HepG2 (cell line): ENCODE data around the gene FRAS1. TPM values are rescaled to one million over a fixed set of nuclear protein-coding genes. Genes with fewer than 3 reads are reported as not detected.

Experiments used
- KAT2B ChIP-seq: fragments of 150-350 bp; IDR thresholded peaks from 2 replicates; pipeline ENCODE4 v1.6.1; 2014; ENCODE audit warnings: low read depth, low read length, borderline replicate concordance
- MBD4 ChIP-seq: IDR thresholded peaks from 2 replicates; pipeline ENCODE4 v1.6.1; 2012; ENCODE audit warnings: low read length, inconsistent platforms, borderline replicate concordance
- MBNL3 ChIP-seq: fragments of 250-450 bp; sonication (Bioruptor Pico); conservative IDR thresholded peaks from 2 replicates; pipeline ENCODE4 v1.8.0; 2022; ENCODE audit warnings: mild to moderate bottlenecking, inconsistent platforms
- SIN3A ChIP-seq: IDR thresholded peaks from 2 replicates; pipeline ENCODE4 v1.6.1; 2011; ENCODE audit warnings: low read depth, mild to moderate bottlenecking, control low read depth, low read length, borderline replicate concordance
- ZNF136 ChIP-seq: sonication (generic); formaldehyde crosslinking; IDR thresholded peaks from 2 replicates; pipeline ENCODE4 v1.8.1; 2022; ENCODE audit warnings: low read depth, mild to moderate bottlenecking, moderate library complexity, missing genetic modification reagents
- ZNF180 ChIP-seq: sonication (generic); formaldehyde crosslinking; IDR thresholded peaks from 2 replicates; pipeline ENCODE4 v1.4.0; 2020; ENCODE audit warnings: low read depth, missing genetic modification reagents, borderline replicate concordance
- ZNF652 ChIP-seq: IDR thresholded peaks from 2 replicates; pipeline ENCODE4 v1.6.1; 2016; ENCODE audit warnings: low read depth, borderline replicate concordance
- ZSCAN9 ChIP-seq: IDR thresholded peaks from 2 replicates; pipeline ENCODE4 v1.6.1; 2016; ENCODE audit warnings: borderline replicate concordance
- polyA plus RNA-seq, 8 experiments: library from polyadenylated mRNA; depleted of rRNA in 3 of 8; stranded (reverse) in 7 of 8; unstranded in 1 of 8; fragments of >200 nt; fragmentation: Illumina TruSeq in 4 of 8; extraction: Trizol in 4 of 8; gene quantifications; 2 replicates each; pipeline versions ENCODE4 v1.2.1 to v1.2.3, GENCODE V29; 2011 to 2016; ENCODE audit warnings: low read depth in 4 of 8, missing spikeins in 1 of 8, mixed read lengths in 1 of 8; ENCODE audit not compliant: insufficient read depth in 1 of 8
- total RNA-seq, 5 experiments: library from RNA; depleted of rRNA; stranded (reverse); fragments of >200 nt; fragmentation: Illumina TruSeq; extraction: Trizol; gene quantifications; 2 replicates each; pipeline ENCODE4 v1.2.3, GENCODE V29; 2016; ENCODE audit warnings: low read depth in 1 of 5
- TF ChIP-seq, protein P1 (sequence below): sonication (generic); formaldehyde crosslinking; IDR thresholded peaks from 2 replicates; pipeline ENCODE4 v1.5.1; 2020; ENCODE audit warnings: mild to moderate bottlenecking, missing genetic modification reagents, moderate library complexity
- TF ChIP-seq, protein P2 (sequence below): sonication (generic); formaldehyde crosslinking; IDR thresholded peaks from 2 replicates; pipeline ENCODE4 v1.4.0; 2020; ENCODE audit warnings: missing genetic modification reagents, borderline replicate concordance
- TF ChIP-seq, protein P3 (sequence below): sonication (generic); formaldehyde crosslinking; conservative IDR thresholded peaks from 2 replicates; pipeline ENCODE4 v1.8.1; 2023; ENCODE audit warnings: missing genetic modification reagents
- TF ChIP-seq, protein P4 (sequence below): sonication (generic); formaldehyde crosslinking; IDR thresholded peaks from 2 replicates; pipeline ENCODE4 v1.5.1; 2020; ENCODE audit warnings: missing genetic modification reagents, mild to moderate bottlenecking, borderline replicate concordance
- TF ChIP-seq, protein P5 (sequence below): IDR thresholded peaks from 2 replicates; pipeline ENCODE4 v1.6.1; 2016; ENCODE audit warnings: missing biosample characterization, missing genetic modification reagents, low read depth
- TF ChIP-seq, protein P6 (sequence below): sonication (generic); formaldehyde crosslinking; IDR thresholded peaks from 2 replicates; pipeline ENCODE4 v1.4.0; 2020; ENCODE audit warnings: mild to moderate bottlenecking, missing genetic modification reagents, borderline replicate concordance

Gene FRAS1
- total and polyA plus RNA-seq, 2 of the 13 experiments (the other 11 are each of a cell fraction or from before 2014, with no cell fraction given), result 22.5 to 31.6 TPM

DNA sequence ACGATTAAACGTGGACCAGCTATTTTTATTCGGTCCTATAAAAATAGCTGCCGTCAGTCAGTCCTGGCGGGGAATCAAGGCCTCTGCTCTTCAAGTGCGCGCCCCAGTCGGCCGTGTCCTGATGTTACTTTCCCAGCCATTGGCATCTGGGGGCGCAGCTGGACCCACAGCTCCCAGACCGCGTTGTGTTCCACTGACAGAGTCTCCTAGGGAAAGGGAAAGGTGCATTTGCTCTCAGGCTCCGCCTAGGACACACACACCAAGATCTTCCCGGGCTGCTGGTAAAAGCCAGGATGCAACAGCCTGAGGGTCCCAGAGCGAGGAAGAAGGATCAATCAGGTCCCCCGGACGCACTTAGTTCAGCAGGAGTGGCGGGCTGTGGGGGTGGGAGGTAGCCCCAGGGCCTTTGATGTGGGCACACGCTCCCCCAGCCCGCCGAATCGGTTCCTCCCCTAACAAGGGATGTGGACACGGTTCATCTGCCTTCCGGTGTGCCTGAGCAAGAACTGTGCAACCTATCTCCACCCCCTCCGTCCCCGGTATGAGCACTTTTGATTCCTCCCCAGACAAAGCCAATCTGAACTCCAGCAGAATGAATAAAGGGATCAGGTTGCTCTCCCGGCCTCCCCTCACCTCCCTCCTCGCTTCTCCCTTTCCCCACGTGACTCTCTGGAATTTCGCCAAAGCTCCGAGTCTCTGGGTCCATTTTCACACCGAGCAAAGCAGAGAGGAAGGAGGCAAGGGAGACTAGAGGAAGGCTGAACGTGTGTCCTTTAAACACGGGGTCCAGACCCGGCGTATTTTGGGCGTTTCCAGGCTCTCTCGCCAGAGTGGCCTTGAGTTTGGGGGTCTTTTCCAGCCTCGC lies 626 bp upstream of the FRAS1 start (continued):
- TF ChIP-seq ZNF136 (no peak), SIN3A (peak; percentile 57; the same call in 1 of the 2 replicates), ZNF180 (CRISPR knock-in tag) (no peak), MBD4 (no peak), ZSCAN9 (CRISPR knock-in tag) (no peak; the same call in 1 of the 2 replicates), KAT2B (no peak), ZNF652 (CRISPR knock-in tag) (0 out of 2 replicates have a peak, but pooled peaks have one; percentile 4), MBNL3 (CRISPR knock-in tag) (no peak)
- TF ChIP-seq, protein P1, sequence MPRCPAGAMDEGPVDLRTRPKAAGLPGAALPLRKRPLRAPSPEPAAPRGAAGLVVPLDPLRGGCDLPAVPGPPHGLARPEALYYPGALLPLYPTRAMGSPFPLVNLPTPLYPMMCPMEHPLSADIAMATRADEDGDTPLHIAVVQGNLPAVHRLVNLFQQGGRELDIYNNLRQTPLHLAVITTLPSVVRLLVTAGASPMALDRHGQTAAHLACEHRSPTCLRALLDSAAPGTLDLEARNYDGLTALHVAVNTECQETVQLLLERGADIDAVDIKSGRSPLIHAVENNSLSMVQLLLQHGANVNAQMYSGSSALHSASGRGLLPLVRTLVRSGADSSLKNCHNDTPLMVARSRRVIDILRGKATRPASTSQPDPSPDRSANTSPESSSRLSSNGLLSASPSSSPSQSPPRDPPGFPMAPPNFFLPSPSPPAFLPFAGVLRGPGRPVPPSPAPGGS, result no peak; the same call in none of the 2 replicates
- TF ChIP-seq, protein P2, sequence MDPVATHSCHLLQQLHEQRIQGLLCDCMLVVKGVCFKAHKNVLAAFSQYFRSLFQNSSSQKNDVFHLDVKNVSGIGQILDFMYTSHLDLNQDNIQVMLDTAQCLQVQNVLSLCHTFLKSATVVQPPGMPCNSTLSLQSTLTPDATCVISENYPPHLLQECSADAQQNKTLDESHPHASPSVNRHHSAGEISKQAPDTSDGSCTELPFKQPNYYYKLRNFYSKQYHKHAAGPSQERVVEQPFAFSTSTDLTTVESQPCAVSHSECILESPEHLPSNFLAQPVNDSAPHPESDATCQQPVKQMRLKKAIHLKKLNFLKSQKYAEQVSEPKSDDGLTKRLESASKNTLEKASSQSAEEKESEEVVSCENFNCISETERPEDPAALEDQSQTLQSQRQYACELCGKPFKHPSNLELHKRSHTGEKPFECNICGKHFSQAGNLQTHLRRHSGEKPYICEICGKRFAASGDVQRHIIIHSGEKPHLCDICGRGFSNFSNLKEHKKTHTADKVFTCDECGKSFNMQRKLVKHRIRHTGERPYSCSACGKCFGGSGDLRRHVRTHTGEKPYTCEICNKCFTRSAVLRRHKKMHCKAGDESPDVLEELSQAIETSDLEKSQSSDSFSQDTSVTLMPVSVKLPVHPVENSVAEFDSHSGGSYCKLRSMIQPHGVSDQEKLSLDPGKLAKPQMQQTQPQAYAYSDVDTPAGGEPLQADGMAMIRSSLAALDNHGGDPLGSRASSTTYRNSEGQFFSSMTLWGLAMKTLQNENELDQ, result no peak
- TF ChIP-seq, protein P3, sequence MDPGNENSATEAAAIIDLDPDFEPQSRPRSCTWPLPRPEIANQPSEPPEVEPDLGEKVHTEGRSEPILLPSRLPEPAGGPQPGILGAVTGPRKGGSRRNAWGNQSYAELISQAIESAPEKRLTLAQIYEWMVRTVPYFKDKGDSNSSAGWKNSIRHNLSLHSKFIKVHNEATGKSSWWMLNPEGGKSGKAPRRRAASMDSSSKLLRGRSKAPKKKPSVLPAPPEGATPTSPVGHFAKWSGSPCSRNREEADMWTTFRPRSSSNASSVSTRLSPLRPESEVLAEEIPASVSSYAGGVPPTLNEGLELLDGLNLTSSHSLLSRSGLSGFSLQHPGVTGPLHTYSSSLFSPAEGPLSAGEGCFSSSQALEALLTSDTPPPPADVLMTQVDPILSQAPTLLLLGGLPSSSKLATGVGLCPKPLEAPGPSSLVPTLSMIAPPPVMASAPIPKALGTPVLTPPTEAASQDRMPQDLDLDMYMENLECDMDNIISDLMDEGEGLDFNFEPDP (CRISPR knock-in tag), result no peak
- TF ChIP-seq, protein P4, sequence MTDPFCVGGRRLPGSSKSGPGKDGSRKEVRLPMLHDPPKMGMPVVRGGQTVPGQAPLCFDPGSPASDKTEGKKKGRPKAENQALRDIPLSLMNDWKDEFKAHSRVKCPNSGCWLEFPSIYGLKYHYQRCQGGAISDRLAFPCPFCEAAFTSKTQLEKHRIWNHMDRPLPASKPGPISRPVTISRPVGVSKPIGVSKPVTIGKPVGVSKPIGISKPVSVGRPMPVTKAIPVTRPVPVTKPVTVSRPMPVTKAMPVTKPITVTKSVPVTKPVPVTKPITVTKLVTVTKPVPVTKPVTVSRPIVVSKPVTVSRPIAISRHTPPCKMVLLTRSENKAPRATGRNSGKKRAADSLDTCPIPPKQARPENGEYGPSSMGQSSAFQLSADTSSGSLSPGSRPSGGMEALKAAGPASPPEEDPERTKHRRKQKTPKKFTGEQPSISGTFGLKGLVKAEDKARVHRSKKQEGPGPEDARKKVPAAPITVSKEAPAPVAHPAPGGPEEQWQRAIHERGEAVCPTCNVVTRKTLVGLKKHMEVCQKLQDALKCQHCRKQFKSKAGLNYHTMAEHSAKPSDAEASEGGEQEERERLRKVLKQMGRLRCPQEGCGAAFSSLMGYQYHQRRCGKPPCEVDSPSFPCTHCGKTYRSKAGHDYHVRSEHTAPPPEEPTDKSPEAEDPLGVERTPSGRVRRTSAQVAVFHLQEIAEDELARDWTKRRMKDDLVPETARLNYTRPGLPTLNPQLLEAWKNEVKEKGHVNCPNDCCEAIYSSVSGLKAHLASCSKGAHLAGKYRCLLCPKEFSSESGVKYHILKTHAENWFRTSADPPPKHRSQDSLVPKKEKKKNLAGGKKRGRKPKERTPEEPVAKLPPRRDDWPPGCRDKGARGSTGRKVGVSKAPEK (CRISPR knock-in tag), result no peak
- TF ChIP-seq, protein P5, sequence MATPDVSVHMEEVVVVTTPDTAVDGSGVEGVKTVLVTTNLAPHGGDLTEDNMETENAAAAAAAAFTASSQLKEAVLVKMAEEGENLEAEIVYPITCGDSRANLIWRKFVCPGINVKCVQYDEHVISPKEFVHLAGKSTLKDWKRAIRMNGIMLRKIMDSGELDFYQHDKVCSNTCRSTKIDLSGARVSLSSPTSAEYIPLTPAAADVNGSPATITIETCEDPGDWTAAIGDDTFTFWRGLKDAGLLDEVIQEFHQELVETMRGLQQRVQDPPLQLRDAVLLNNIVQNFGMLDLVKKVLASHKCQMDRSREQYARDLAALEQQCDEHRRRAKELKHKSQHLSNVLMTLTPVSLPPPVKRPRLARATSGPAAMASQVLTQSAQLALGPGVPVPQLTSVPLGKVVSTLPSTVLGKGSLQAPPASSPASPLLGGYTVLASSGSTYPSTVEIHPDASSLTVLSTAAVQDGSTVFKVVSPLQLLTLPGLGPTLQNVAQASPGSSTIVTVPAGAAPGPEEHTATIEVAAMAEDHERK (CRISPR knock-in tag), result no peak
- TF ChIP-seq, protein P6, sequence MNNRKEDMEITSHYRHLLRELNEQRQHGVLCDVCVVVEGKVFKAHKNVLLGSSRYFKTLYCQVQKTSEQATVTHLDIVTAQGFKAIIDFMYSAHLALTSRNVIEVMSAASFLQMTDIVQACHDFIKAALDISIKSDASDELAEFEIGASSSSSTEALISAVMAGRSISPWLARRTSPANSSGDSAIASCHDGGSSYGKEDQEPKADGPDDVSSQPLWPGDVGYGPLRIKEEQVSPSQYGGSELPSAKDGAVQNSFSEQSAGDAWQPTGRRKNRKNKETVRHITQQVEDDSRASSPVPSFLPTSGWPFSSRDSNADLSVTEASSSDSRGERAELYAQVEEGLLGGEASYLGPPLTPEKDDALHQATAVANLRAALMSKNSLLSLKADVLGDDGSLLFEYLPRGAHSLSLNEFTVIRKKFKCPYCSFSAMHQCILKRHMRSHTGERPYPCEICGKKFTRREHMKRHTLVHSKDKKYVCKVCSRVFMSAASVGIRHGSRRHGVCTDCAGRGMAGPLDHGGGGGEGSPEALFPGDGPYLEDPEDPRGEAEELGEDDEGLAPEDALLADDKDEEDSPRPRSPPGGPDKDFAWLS (CRISPR knock-in tag), result no peak
